ENCODE results near the gene ACTN1.

ACTN1 gene

GRCh38 chr14:68824207-68824516 lies 154.9 kb downstream of the ACTN1 start:
- DNase-seq (ENCODE audit: low spot score) = no peak

All from CD4-positive, alpha-beta T cell treated with Interleukin-15 for 4 hours (primary cell).